RWPE2 (cell line): ENCODE results near the gene PCDH18.
"Not testable (repeated sequence)": the region's sequence is repeated elsewhere in the genome, so short reads cannot be mapped to it uniquely, and the experiment has no call there.

Experiments used
- ATAC-seq: fragments of 200-7000 bp; cut with Tn5 transposase; 3 replicates; pipeline ENCODE4 v1.9.1; 2021; ENCODE audit warnings: low read depth
- DNase-seq: peaks from one replicate; pipeline ENCODE4 v3.0.0-alpha.2; 2020; ENCODE audit warnings: low spot score
- H3K27ac ChIP-seq: fragments of 450-650 bp; 2 replicates; pipeline ENCODE4 v1.5.1; 2017; ENCODE audit warnings: mild to moderate bottlenecking; ENCODE audit not compliant: poor library complexity, severe bottlenecking
- H3K27me3 ChIP-seq: fragments of 250-450 bp; sonication (Bioruptor Pico); 2 replicates; pipeline ENCODE4 v1.5.1; 2021; ENCODE audit warnings: mild to moderate bottlenecking, moderate library complexity; ENCODE audit not compliant: insufficient read depth, poor library complexity, severe bottlenecking
- H3K36me3 ChIP-seq: fragments of 250-450 bp; sonication (Bioruptor Pico); 2 replicates; pipeline ENCODE4 v1.5.1; 2020; ENCODE audit warnings: low read depth, mild to moderate bottlenecking, moderate library complexity
- H3K4me1 ChIP-seq: fragments of 250-450 bp; sonication (Bioruptor Pico); 2 replicates; pipeline ENCODE4 v1.5.1; 2021; ENCODE audit warnings: mild to moderate bottlenecking, moderate library complexity; ENCODE audit not compliant: insufficient read depth, poor library complexity, severe bottlenecking
- H3K4me3 ChIP-seq: fragments of 250-450 bp; sonication (Bioruptor Pico); 2 replicates; pipeline ENCODE4 v1.5.1; 2021; ENCODE audit warnings: mild to moderate bottlenecking, moderate library complexity; ENCODE audit not compliant: severe bottlenecking
- H3K9me3 ChIP-seq: fragments of 250-450 bp; sonication (Bioruptor Pico); 2 replicates; pipeline ENCODE4 v1.5.1; 2021; ENCODE audit warnings: mild to moderate bottlenecking, moderate library complexity; ENCODE audit not compliant: severe bottlenecking
- CTCF ChIP-seq: fragments of 450-650 bp; IDR thresholded peaks from one replicate; pipeline ENCODE4 v1.5.1; 2017; ENCODE audit warnings: mild to moderate bottlenecking, moderate library complexity; ENCODE audit not compliant: poor library complexity, severe bottlenecking

The PCDH18 gene

GRCh38 chr4:137523329-137523728 lies 9.0 kb downstream of the PCDH18 start:
- no peak overlapping the region for H3K27ac ChIP-seq
- H3K4me1 ChIP-seq, result peaks cover 15% of the 10 kb centered on the region
- DNase-seq (no peak), ATAC-seq (peak; percentile 46; the same call in 2 of the 3 replicates)
- no peaks in the 10 kb centered on the region for H3K27me3 ChIP-seq
- no peaks in the 10 kb centered on the region for H3K36me3 ChIP-seq
- no peak overlapping the region for H3K4me3 ChIP-seq
- TF ChIP-seq CTCF, result no peak
- no peaks in the 10 kb centered on the region for H3K9me3 ChIP-seq

GRCh38 chr4:137521053-137521452 lies 11.2 kb downstream of the PCDH18 start:
- Histone ChIP-seq H3K27me3 (no peaks in the 10 kb centered on the region), H3K36me3 (no peaks in the 10 kb centered on the region), H3K4me1 (peaks cover 15% of the 10 kb centered on the region), H3K27ac (no peak overlapping the region), H3K4me3 (no peak overlapping the region), H3K9me3 (no peaks in the 10 kb centered on the region)
- DNase-seq (no peak), ATAC-seq (no peak)
- TF ChIP-seq CTCF, result no peak

- Histone ChIP-seq H3K27ac (no peak overlapping the region), H3K4me1 (peaks cover 5% of the 10 kb centered on the region), H3K4me3 (no peak overlapping the region), H3K9me3 (no peaks in the 10 kb centered on the region), H3K36me3 (no peaks in the 10 kb centered on the region), H3K27me3 (no peaks in the 10 kb centered on the region)
- DNase-seq (no peak), ATAC-seq (peak; percentile 58; the same call in 1 of the 3 replicates)
- no peak for TF ChIP-seq CTCF
Measured at GRCh38 chr4:137519406-137519805, 12.9 kb downstream of the PCDH18 start.

- not testable (repeated sequence) for H3K9me3 ChIP-seq, H3K4me3 ChIP-seq, ATAC-seq, H3K36me3 ChIP-seq, DNase-seq, H3K4me1 ChIP-seq, H3K27me3 ChIP-seq, H3K27ac ChIP-seq
Measured at GRCh38 chr4:137517323-137517722, 15.0 kb downstream of the PCDH18 start.

- peaks cover 13% of the 10 kb centered on the region for H3K4me1 ChIP-seq
- H3K27ac ChIP-seq, result no peak overlapping the region
- H3K9me3 ChIP-seq, result no peaks in the 10 kb centered on the region
- H3K27me3 ChIP-seq, result no peaks in the 10 kb centered on the region
- ATAC-seq, result no peak
- no peaks in the 10 kb centered on the region for H3K36me3 ChIP-seq
- no peak overlapping the region for H3K4me3 ChIP-seq
- no peak for TF ChIP-seq CTCF
- no peak for DNase-seq
Measured at GRCh38 chr4:137514406-137515111, 17.7 kb downstream of the PCDH18 start.
